Activated naive CD4-positive, alpha-beta T cell treated with anti-CD3 and anti-CD28 coated beads, Interleukin-2, amount 50 U/mL, for 72 hours (primary cell): ENCODE data around the gene COL1A1. TPM values are rescaled to one million over a fixed set of nuclear protein-coding genes. Genes with fewer than 3 reads are reported as not detected.

Source experiments
- ATAC-seq, 2 donors: fragments of 150-1000 bp; cut with Tn5 transposase; 2 replicates each; pipeline ENCODE4 v1.10.0; 2021; ENCODE audit warnings: mild to moderate bottlenecking in 2 of 2, moderate library complexity in 2 of 2
- DNase-seq, 2 donors: peaks; one replicate each; pipeline ENCODE4 v3.0.0; 2021 to 2022; ENCODE audit warnings: low spot score in 2 of 2
- H3K27ac Mint-ChIP-seq, 2 donors: one replicate each; pipeline ENCODE4 v1.8.0; 2022; ENCODE audit warnings: mild to moderate bottlenecking in 2 of 2, mixed read lengths in 2 of 2
- H3K36me3 Mint-ChIP-seq, 2 donors: one replicate each; pipeline ENCODE4 v1.8.0; 2022; ENCODE audit warnings: mixed read lengths in 2 of 2
- H3K9me3 Mint-ChIP-seq, 2 donors: one replicate each; pipeline ENCODE4 v1.8.0; 2022; ENCODE audit warnings: mixed read lengths in 2 of 2
- total RNA-seq, 2 donors: library from RNA; stranded (reverse); gene quantifications; one replicate each; pipeline ENCODE4 v1.2.3, GENCODE V29; 2022

COL1A1 gene
- total RNA-seq, 2 donors from 2014 or later = 0.48 to 3.0 TPM

GRCh38 chr17:50135316-50136095, 65.9 kb downstream of the COL1A1 start:
- peak overlapping the region; percentile 14 to 38 for H3K27ac Mint-ChIP-seq
- DNase-seq = no peak
- no peaks in the 10 kb centered on the region for H3K9me3 Mint-ChIP-seq
- peaks cover 35 to 38% of the 10 kb centered on the region in 2 donors for H3K36me3 Mint-ChIP-seq
- no peak for ATAC-seq

GRCh38 chr17:50134206-50135110, 67.0 kb downstream of the COL1A1 start:
- H3K36me3 Mint-ChIP-seq = peaks cover 24 to 30% of the 10 kb centered on the region in 2 donors
- ATAC-seq (no peak), DNase-seq (no peak)
- no peaks in the 10 kb centered on the region for H3K9me3 Mint-ChIP-seq
- peak overlapping the region in 1 of 2 donors; percentile 44 for H3K27ac Mint-ChIP-seq

- no peak for ATAC-seq
- DNase-seq = no peak
- Mint-ChIP-seq H3K9me3 (no peaks in the 10 kb centered on the region), H3K27ac (peak overlapping the region in 1 of 2 donors; percentile 44), H3K36me3 (peaks cover 23 to 26% of the 10 kb centered on the region in 2 donors)
These were observed 67.7 kb downstream of the COL1A1 start for GRCh38 chr17:50133769-50134099.

Other genes starting within 250 kb of the COL1A1 start
- gene DLX4, start 232.4 kb downstream of the COL1A1 start, total RNA-seq = under 1 TPM; 0.27 to 0.56 TPM
- gene DLX3, start 206.4 kb downstream of the COL1A1 start, total RNA-seq = under 1 TPM in 1 of 2 donors, not detected in 1; 0.10 TPM
- gene ITGA3, start 145.5 kb downstream of the COL1A1 start, total RNA-seq = 10 to 100 TPM in 1 of 2 donors, 1 to 10 TPM in 1; 7.4 to 40.7 TPM
- 10 to 100 TPM; 14.3 to 18.7 TPM for gene PDK2, start 106.3 kb downstream of the COL1A1 start, total RNA-seq
- 1 to 10 TPM; 1.3 to 4.4 TPM for gene SAMD14, start 71.5 kb downstream of the COL1A1 start, total RNA-seq
- gene PPP1R9B, start 51.0 kb downstream of the COL1A1 start, total RNA-seq = 100 to 1,000 TPM in 1 of 2 donors, 10 to 100 TPM in 1; 74.4 to 112 TPM
- gene SGCA, start 35.6 kb downstream of the COL1A1 start, total RNA-seq = under 1 TPM; 0.31 to 0.41 TPM
- under 1 TPM in 1 of 2 donors, not detected in 1; 0.39 TPM for gene TMEM92, start 72.8 kb upstream of the COL1A1 start, total RNA-seq
- 10 to 100 TPM; 31.5 to 32.7 TPM for gene XYLT2, start 144.5 kb upstream of the COL1A1 start, total RNA-seq
- gene MRPL27, start 171.6 kb upstream of the COL1A1 start, total RNA-seq = 10 to 100 TPM; 63.6 to 91.4 TPM
- gene EME1, start 171.6 kb upstream of the COL1A1 start, total RNA-seq = 100 to 1,000 TPM in 1 of 2 donors, 10 to 100 TPM in 1; 45.9 to 101 TPM
- gene LRRC59, start 195.9 kb upstream of the COL1A1 start, total RNA-seq = 10 to 100 TPM; 40.3 to 66.7 TPM
- 10 to 100 TPM; 23.6 to 27.3 TPM for gene ACSF2, start 224.6 kb upstream of the COL1A1 start, total RNA-seq